Endometrial microvascular endothelial cells (primary cell): ENCODE results near the gene GAREM1. TPM values are rescaled to one million over a fixed set of nuclear protein-coding genes. Genes with fewer than 3 reads are reported as not detected.

Source experiments
- in situ Hi-C: cut with HindIII; loops from 2 replicates; pipeline ENCODE4 v1.10.0; 2017; ENCODE audit warnings: low sequenced_read_pairs, low pct_unique_long_range_greater_than_20kb; ENCODE audit errors: inconsistent ontology term
- total RNA-seq: library from RNA; depleted of rRNA; stranded (reverse); fragments of >200 nt; gene quantifications from one replicate; pipeline ENCODE4 v1.2.3, GENCODE V29; 2015; ENCODE audit errors: inconsistent ontology term

Gene GAREM1
- total RNA-seq, 1 donor from 2014 or later = not detected

- in situ Hi-C loops = no loop called here
Observed at GRCh38 chr18:32381761-32382160, 88.9 kb downstream of the GAREM1 start.

- in situ Hi-C loops = no loop called here
Observed at GRCh38 chr18:32380559-32380958, 90.1 kb downstream of the GAREM1 start.

GRCh38 chr18:32379891-32380290 lies 90.8 kb downstream of the GAREM1 start:
- in situ Hi-C loops = no loop called here

- in situ Hi-C loops = no loop called here
Observed at GRCh38 chr18:32378705-32379104, 92.0 kb downstream of the GAREM1 start.

- in situ Hi-C loops = no loop called here
Observed at GRCh38 chr18:32373995-32374394, 96.7 kb downstream of the GAREM1 start.

- in situ Hi-C loops = no loop called here
Observed at GRCh38 chr18:32373505-32373904, 97.2 kb downstream of the GAREM1 start.

- in situ Hi-C loops = no loop called here
Observed at GRCh38 chr18:32372381-32373061, 98.2 kb downstream of the GAREM1 start.

- in situ Hi-C loops = no loop called here
Observed at GRCh38 chr18:32372047-32372380, 98.7 kb downstream of the GAREM1 start.

GRCh38 chr18:32371384-32371783 lies 99.3 kb downstream of the GAREM1 start:
- in situ Hi-C loops = no loop called here

- in situ Hi-C loops = no loop called here
Observed at GRCh38 chr18:32368991-32369390, 101.7 kb downstream of the GAREM1 start.

GRCh38 chr18:32368170-32368569 lies 102.5 kb downstream of the GAREM1 start:
- in situ Hi-C loops = no loop called here

- in situ Hi-C loops = no loop called here
Observed at GRCh38 chr18:32366586-32367538, 103.8 kb downstream of the GAREM1 start.

GRCh38 chr18:32362484-32362883 lies 108.2 kb downstream of the GAREM1 start:
- in situ Hi-C loops = no loop called here

- in situ Hi-C loops = no loop called here
Observed at GRCh38 chr18:32360682-32361345, 109.9 kb downstream of the GAREM1 start.

GRCh38 chr18:32358529-32358928 lies 112.2 kb downstream of the GAREM1 start:
- in situ Hi-C loops = no loop called here

GRCh38 chr18:32358075-32358474 lies 112.6 kb downstream of the GAREM1 start:
- in situ Hi-C loops = no loop called here

- in situ Hi-C loops = no loop called here
Observed at GRCh38 chr18:32355896-32356295, 114.8 kb downstream of the GAREM1 start.

- in situ Hi-C loops = no loop called here
Observed at GRCh38 chr18:32354518-32354917, 116.2 kb downstream of the GAREM1 start.

GRCh38 chr18:32353257-32353656 lies 117.4 kb downstream of the GAREM1 start:
- in situ Hi-C loops = no loop called here

- in situ Hi-C loops = no loop called here
Observed at GRCh38 chr18:32351032-32351431, 119.7 kb downstream of the GAREM1 start.
